Endothelial cell of umbilical vein (primary cell): Measurements from ENCODE around the gene HNRNPU. TPM values are rescaled to one million over a fixed set of nuclear protein-coding genes. Genes with fewer than 3 reads are reported as not detected.

Experiments used
- BruUV-seq: library from RNA; stranded (reverse); fragments of 400-500 nt; replicated peaks from 2 replicates; lab custom pipeline; 2021; lab: Mats Ljungman, UMichigan
- CTCF ChIA-PET: fragments of 300-600, 350-600 bp; sonication (Branson Sonifier 250); formaldehyde crosslinking; loops from one replicate; lab custom pipeline; 2021; ENCODE audit warnings: antibody characterized with exemption, inconsistent platforms; lab: Charles Lee
- POLR2A ChIA-PET: fragments of 300-600, 350-600 bp; sonication (Branson Sonifier 250); formaldehyde crosslinking; loops from one replicate; lab custom pipeline; 2021; ENCODE audit warnings: antibody characterized with exemption, inconsistent platforms; lab: Charles Lee
- DNase-seq: peaks from one replicate; pipeline ENCODE4 v3.0.0-alpha.2; 2011; ENCODE audit warnings: low read depth, low spot score
- FAIRE-seq: peaks from 2 replicates; lab custom pipeline; 2011; peaks lifted over from hg19 to GRCh38; lab: Jason Lieb, UNC
- H2AFZ ChIP-seq: 2 replicates; pipeline ENCODE4 v1.6.0; 2012; ENCODE audit warnings: low read depth, low read length, control low read depth, inconsistent platforms
- H3K27ac ChIP-seq: 2 replicates; pipeline ENCODE4 v1.5.1; 2011; ENCODE audit warnings: low read depth, mild to moderate bottlenecking, control low read depth, low read length, moderate library complexity; ENCODE audit not compliant: insufficient read depth
- H3K27me3 ChIP-seq, 2 experiments: 2 replicates each; pipeline versions ENCODE4 v1.6.0 to v1.6.1; 2011; ENCODE audit warnings: low read length in 2 of 2, mixed read lengths in 1 of 2; ENCODE audit not compliant: control insufficient read depth in 2 of 2, insufficient read depth in 2 of 2
- H3K36me3 ChIP-seq, 2 experiments: 2 replicates in 1 of 2; 3 replicates in 1 of 2; pipeline ENCODE4 v1.5.1; 2011; ENCODE audit warnings: low read length in 2 of 2, mild to moderate bottlenecking in 1 of 2, moderate library complexity in 1 of 2; ENCODE audit not compliant: control insufficient read depth in 2 of 2, insufficient read depth in 2 of 2; ENCODE audit errors: extremely low read depth in 1 of 2
- H3K4me1 ChIP-seq: 3 replicates; pipeline ENCODE4 v1.5.1; 2011; ENCODE audit warnings: mild to moderate bottlenecking, low read length; ENCODE audit not compliant: control insufficient read depth, insufficient read depth; ENCODE audit errors: extremely low read depth
- H3K4me2 ChIP-seq: 2 replicates; pipeline ENCODE4 v1.6.1; 2011; ENCODE audit warnings: low read length, control low read depth, mixed read lengths; ENCODE audit not compliant: insufficient read depth
- H3K4me3 ChIP-seq, 3 experiments: fragments of 200-600 bp in 1 of 3; sonication (generic), shearing (Covaris generic) in 1 of 3; replicated peaks in 1 of 3; 2 replicates each; pipeline ENCODE4 v1.5.1; 2011 to 2016; ENCODE audit warnings: control low read depth in 3 of 3, low read length in 3 of 3, mild to moderate bottlenecking in 2 of 3, inconsistent platforms in 1 of 3, low read depth in 1 of 3, moderate library complexity in 1 of 3; ENCODE audit not compliant: insufficient read depth in 1 of 3
- H3K79me2 ChIP-seq: 2 replicates; pipeline ENCODE4 v1.6.0; 2012; ENCODE audit warnings: low read length, inconsistent platforms; ENCODE audit not compliant: control insufficient read depth, insufficient read depth
- H3K9ac ChIP-seq: replicated peaks from 2 replicates; pipeline ENCODE3; 2011; ENCODE audit warnings: low read length, control low read depth; ENCODE audit not compliant: insufficient read depth; ENCODE audit errors: extremely low read depth
- H3K9me1 ChIP-seq: replicated peaks from 3 replicates; pipeline ENCODE4 v1.6.0; 2011; ENCODE audit warnings: mild to moderate bottlenecking, low read length; ENCODE audit not compliant: control insufficient read depth, insufficient read depth; ENCODE audit errors: extremely low read depth
- H3K9me3 ChIP-seq: replicated peaks from 2 replicates; pipeline ENCODE4 v1.5.1; 2012; ENCODE audit warnings: low read length, inconsistent platforms; ENCODE audit not compliant: control insufficient read depth, insufficient read depth
- H4K20me1 ChIP-seq: replicated peaks from 2 replicates; pipeline ENCODE3; 2011; ENCODE audit warnings: mild to moderate bottlenecking, low read length; ENCODE audit not compliant: control insufficient read depth, insufficient read depth; ENCODE audit errors: extremely low read depth
- CTCF ChIP-seq, 2 donors: IDR thresholded peaks; 1 replicate in 1 of 2; 2 replicates in 1 of 2; pipeline ENCODE4 v1.5.1; 2011; ENCODE audit warnings: low read length in 2 of 2, mild to moderate bottlenecking in 2 of 2, moderate library complexity in 2 of 2, control low read depth in 1 of 2, inconsistent platforms in 1 of 2, low read depth in 1 of 2; ENCODE audit not compliant: insufficient read depth in 1 of 2; ENCODE audit errors: extremely low read depth in 1 of 2
- EZH2 ChIP-seq: IDR thresholded peaks from 2 replicates; pipeline ENCODE4 v1.6.1; 2012; ENCODE audit warnings: borderline replicate concordance, low read depth, mild to moderate bottlenecking, moderate library complexity, low read length, inconsistent platforms; ENCODE audit not compliant: severe bottlenecking
- FOS ChIP-seq: IDR thresholded peaks from 2 replicates; pipeline ENCODE4 v1.6.1; 2011; ENCODE audit warnings: mild to moderate bottlenecking, low read length, moderate library complexity, borderline replicate concordance; ENCODE audit not compliant: insufficient read depth
- GATA2 ChIP-seq: IDR thresholded peaks from 2 replicates; pipeline ENCODE4 v1.7.0; 2011; ENCODE audit warnings: low read depth, mild to moderate bottlenecking, moderate library complexity, mixed read lengths, low read length; ENCODE audit not compliant: insufficient read length, insufficient read depth
- JUN ChIP-seq: IDR thresholded peaks from 2 replicates; pipeline ENCODE4 v1.6.1; 2011; ENCODE audit warnings: borderline replicate concordance, low read depth; ENCODE audit not compliant: insufficient read length, insufficient read depth
- MAX ChIP-seq: IDR thresholded peaks from 2 replicates; pipeline ENCODE4 v1.6.1; 2011; ENCODE audit not compliant: insufficient read depth, insufficient read length
- MYC ChIP-seq: IDR thresholded peaks from one replicate; pipeline ENCODE4 v1.6.1; 2011; ENCODE audit warnings: mild to moderate bottlenecking, low read depth, low read length
- POLR2A ChIP-seq: IDR thresholded peaks from 2 replicates; pipeline ENCODE4 v1.6.1; 2012; ENCODE audit warnings: low read depth, mild to moderate bottlenecking, control low read depth, low read length
- POLR2AphosphoS5 ChIP-seq: IDR thresholded peaks from 2 replicates; pipeline ENCODE4 v1.6.1; 2012; ENCODE audit warnings: low read depth, mild to moderate bottlenecking, control low read depth, low read length, moderate library complexity; ENCODE audit not compliant: insufficient read depth
- dilution Hi-C: fragments of 300-500 bp; cut with MboI; formaldehyde crosslinking; loops from one replicate; pipeline ENCODE4 v1.15.0; 2019; ENCODE audit warnings: low sequenced_read_pairs; ENCODE audit not compliant: extremely low pct_ligation_motif_present
- intact Hi-C: fragments of 100-400 bp; cut with micrococcal nuclease; formaldehyde crosslinking; loops from one replicate; pipeline ENCODE4 v1.10.0; 2022
- polyA plus RNA-seq, 4 experiments: library from polyadenylated mRNA; depleted of rRNA in 3 of 4; stranded (reverse) in 3 of 4; unstranded in 1 of 4; fragments of >200 nt; gene quantifications; 2 replicates each; pipeline versions ENCODE4 v1.2.1 to v1.2.3, GENCODE V29; 2011 to 2012; ENCODE audit warnings: missing spikeins in 1 of 4
- total RNA-seq: library from RNA; stranded (reverse); gene quantifications from 2 replicates; pipeline ENCODE4 v1.2.3, GENCODE V29; 2021

HNRNPU gene
- total and polyA plus RNA-seq, 2 donors (not counting 3 experiments of a cell fraction or from before 2014, with no cell fraction given) = 68.7 to 417 TPM

- no peaks in the 10 kb centered on the region for H3K4me1 ChIP-seq
These were observed 57.2 kb downstream of the HNRNPU start for GRCh38 chr1:244807138-244807537.

More at GRCh38 chr1:244807138-244807537, 57.2 kb downstream of the HNRNPU start:
- no peaks in the 10 kb centered on the region for H3K36me3 ChIP-seq
- no peak overlapping the region for H3K4me2 ChIP-seq
- intact Hi-C loops (no loop called here), dilution Hi-C loops (no loop called here)
- no peaks in the 10 kb centered on the region for H3K27me3 ChIP-seq
- DNase-seq = no peak
- no peaks in the 10 kb centered on the region for H4K20me1 ChIP-seq
- H3K9me1 ChIP-seq = no peaks in the 10 kb centered on the region
- ChIA-PET POLR2A (no interaction called here), CTCF (interaction anchor here (1.2 to 2.6 kb wide), 3 partner anchors 10 to 235 kb away, joined by 4 to 9 read pairs (median 9); no protein-coding TSS in a partner anchor)
- no peaks in the 10 kb centered on the region for H3K79me2 ChIP-seq
- H3K4me3 ChIP-seq = no peak overlapping the region
- no TSS peak for BruUV-seq
- no peak for FAIRE-seq
- H3K27ac ChIP-seq = no peak overlapping the region
- TF ChIP-seq EZH2 (no peak), MAX (no peak), GATA2 (no peak), CTCF (IDR thresholded peaks at IDR 0.05; ENCODE audit: extremely low read depth in 1 of 2, insufficient read depth in 1 of 2, low read depth in 1 of 2, low read length in 2 of 2) (no peak), JUN (no peak), POLR2A (no peak), FOS (no peak), MYC (no peak), POLR2AphosphoS5 (no peak)
- no peak overlapping the region for H3K9ac ChIP-seq
- no peaks in the 10 kb centered on the region for H3K9me3 ChIP-seq
- H2AFZ ChIP-seq = no peak overlapping the region
